Liver (tissue), 9 donors: ENCODE data around the gene SAC3D1. TPM values are rescaled to one million over a fixed set of nuclear protein-coding genes. Genes with fewer than 3 reads are reported as not detected.

ENCODE experiments used
- DNase-seq: peaks from one replicate; pipeline ENCODE4 v3.0.0-alpha.2; 2017; ENCODE audit warnings: low spot score
- H3K27ac ChIP-seq, 2 donors: one replicate each; pipeline ENCODE4 v1.7.0; 2013; ENCODE audit warnings: inconsistent platforms in 2 of 2, low read length in 2 of 2, control low read depth in 1 of 2, low read depth in 1 of 2, mild to moderate bottlenecking in 1 of 2
- H3K27me3 ChIP-seq, 4 donors: one replicate each; pipeline versions ENCODE4 v1.6.1 to v1.7.0; 2013; ENCODE audit warnings: low read length in 3 of 4, inconsistent platforms in 1 of 4, mild to moderate bottlenecking in 1 of 4, moderate library complexity in 1 of 4; ENCODE audit not compliant: control insufficient read depth in 4 of 4, insufficient read depth in 4 of 4
- H3K36me3 ChIP-seq, 4 donors: one replicate each; pipeline versions ENCODE4 v1.6.1 to v1.7.0; 2013; ENCODE audit warnings: low read length in 3 of 4, mild to moderate bottlenecking in 3 of 4, low read depth in 1 of 4, moderate library complexity in 1 of 4; ENCODE audit not compliant: control insufficient read depth in 4 of 4, insufficient read depth in 3 of 4
- H3K4me1 ChIP-seq, 4 donors: one replicate each; pipeline versions ENCODE4 v1.6.1 to v1.7.0; 2013; ENCODE audit warnings: low read length in 3 of 4, mild to moderate bottlenecking in 3 of 4, moderate library complexity in 1 of 4; ENCODE audit not compliant: control insufficient read depth in 4 of 4, insufficient read depth in 4 of 4
- H3K4me3 ChIP-seq, 3 donors: one replicate each; pipeline versions ENCODE4 v1.6.1 to v1.7.0; 2013; ENCODE audit warnings: low read length in 3 of 3, control low read depth in 1 of 3, low read depth in 1 of 3, mild to moderate bottlenecking in 1 of 3
- H3K9ac ChIP-seq, 2 donors: one replicate each; pipeline ENCODE4 v1.7.0; 2013; ENCODE audit warnings: low read length in 2 of 2, mild to moderate bottlenecking in 2 of 2, moderate library complexity in 2 of 2, control low read depth in 1 of 2, low read depth in 1 of 2
- H3K9me3 ChIP-seq, 4 donors: one replicate each; pipeline versions ENCODE4 v1.6.1 to v1.7.0; 2013; ENCODE audit warnings: low read length in 3 of 4; ENCODE audit not compliant: control insufficient read depth in 4 of 4
- ATF3 ChIP-seq: IDR thresholded peaks from 2 replicates; pipeline ENCODE4 v1.6.1; 2016; ENCODE audit warnings: antibody characterized with exemption
- EGR1 ChIP-seq, 2 donors: IDR thresholded peaks; 2 replicates each; pipeline ENCODE4 v1.6.1; 2016 to 2018; ENCODE audit warnings: antibody characterized with exemption in 2 of 2, low read depth in 2 of 2
- FOXA2 ChIP-seq: IDR thresholded peaks from 2 replicates; pipeline ENCODE4 v1.6.1; 2016; ENCODE audit warnings: antibody characterized with exemption
- HNF4A ChIP-seq, 2 donors: conservative IDR thresholded peaks; 2 replicates each; pipeline ENCODE4 v1.6.1; 2016; ENCODE audit warnings: antibody characterized with exemption in 2 of 2, mild to moderate bottlenecking in 2 of 2
- HNF4G ChIP-seq: IDR thresholded peaks from 2 replicates; pipeline ENCODE4 v1.6.1; 2016; ENCODE audit warnings: antibody characterized with exemption
- JUND ChIP-seq, 2 donors: IDR thresholded peaks; 2 replicates each; pipeline ENCODE4 v1.6.1; 2016; ENCODE audit warnings: antibody characterized with exemption in 2 of 2
- MAX ChIP-seq: IDR thresholded peaks from 2 replicates; pipeline ENCODE4 v1.6.1; 2016; ENCODE audit warnings: antibody characterized with exemption
- NR2F2 ChIP-seq: IDR thresholded peaks from 2 replicates; pipeline ENCODE4 v1.6.1; 2016; ENCODE audit warnings: antibody characterized with exemption
- REST ChIP-seq: IDR thresholded peaks from 2 replicates; pipeline ENCODE4 v1.6.1; 2016; ENCODE audit warnings: antibody characterized with exemption, mild to moderate bottlenecking
- RXRA ChIP-seq, 2 donors: IDR thresholded peaks; 2 replicates each; pipeline ENCODE4 v1.6.1; 2017 to 2018; ENCODE audit warnings: antibody characterized with exemption in 2 of 2, mild to moderate bottlenecking in 1 of 2
- SP1 ChIP-seq: IDR thresholded peaks from 2 replicates; pipeline ENCODE4 v1.6.1; 2018; ENCODE audit warnings: antibody characterized with exemption, mild to moderate bottlenecking
- TAF1 ChIP-seq: conservative IDR thresholded peaks from 2 replicates; pipeline ENCODE4 v1.6.1; 2016; ENCODE audit warnings: antibody characterized with exemption, mild to moderate bottlenecking
- YY1 ChIP-seq: IDR thresholded peaks from 2 replicates; pipeline ENCODE4 v1.6.1; 2016; ENCODE audit warnings: antibody characterized with exemption, mild to moderate bottlenecking
- ZBTB33 ChIP-seq: IDR thresholded peaks from 2 replicates; pipeline ENCODE4 v1.6.1; 2016; ENCODE audit warnings: antibody characterized with exemption
- WGBS: extraction: QIAGEN DNeasy Blood & Tissue Kit; methylation state at CpG from one replicate; pipeline ENCODE4 v1.1.7; 2013; 5-methylcytosine and 5-hydroxymethylcytosine counted together
- polyA plus RNA-seq, 2 donors: library from polyadenylated mRNA; stranded (reverse) in 1 of 2; unstranded in 1 of 2; fragments of 200-250 nt in 1 of 2; fragments of >200 nt in 1 of 2; fragmentation: Nextera tagmentation in 1 of 2; extraction: Ambion mirVana in 1 of 2; gene quantifications; one replicate each; pipeline versions ENCODE4 v1.2.1 to v1.2.3, GENCODE V29; 2013 to 2015
- total RNA-seq, 2 donors: library from RNA; depleted of rRNA; stranded (reverse); fragments of >200 nt; gene quantifications; one replicate each; pipeline ENCODE4 v1.2.3, GENCODE V29; 2014
- TF ChIP-seq, protein P1 (sequence below): fragments of 150-350 bp; IDR thresholded peaks from 2 replicates; pipeline ENCODE4 v1.5.1; 2017; ENCODE audit warnings: improper control_type of control experiment, low read depth, low read length; ENCODE audit not compliant: missing input control
- donor health status: healthy.
- donor health status: healthy.
- donor health status: healthy.
- donor health status: healthy.
- donor health status: healthy.

The SAC3D1 gene
- total and polyA plus RNA-seq, 4 donors: 3.8 to 7.9 (median 6.8) TPM

GRCh38 chr11:65086809-65087208 is 45.8 kb downstream of the SAC3D1 start:
- no peaks in the 10 kb centered on the region for H3K9me3 ChIP-seq
- 95% methylated on average over 9 of the region's 9 CpGs for WGBS
- no peak overlapping the region for H3K9ac ChIP-seq
- TF ChIP-seq EGR1 (IDR thresholded peaks at IDR 0.05; ENCODE audit: low read depth in 2 of 2) (no peak), SP1 (no peak), FOXA2 (no peak)
- H3K4me3 ChIP-seq: no peak overlapping the region
- H3K27ac ChIP-seq: no peak overlapping the region
- no peak for DNase-seq
- peaks cover 10 to 23% (median 18%) of the 10 kb centered on the region in 4 donors for H3K4me1 ChIP-seq
- H3K36me3 ChIP-seq: peaks cover 5 to 39% (median 13%) of the 10 kb centered on the region in 4 donors
- no peaks in the 10 kb centered on the region for H3K27me3 ChIP-seq

- H3K36me3 ChIP-seq: peaks cover 5 to 39% (median 13%) of the 10 kb centered on the region in 4 donors
Measured at GRCh38 chr11:65087216-65087615, 46.2 kb downstream of the SAC3D1 start.

More at GRCh38 chr11:65087216-65087615, 46.2 kb downstream of the SAC3D1 start:
- Histone ChIP-seq H3K4me1 (peaks cover 10 to 23% (median 18%) of the 10 kb centered on the region in 4 donors), H3K27me3 (no peaks in the 10 kb centered on the region), H3K4me3 (no peak overlapping the region), H3K9ac (no peak overlapping the region), H3K9me3 (no peaks in the 10 kb centered on the region), H3K27ac (no peak overlapping the region)
- 91% methylated on average over 11 of the region's 11 CpGs for WGBS
- TF ChIP-seq YY1 (no peak), RXRA (IDR thresholded peaks at IDR 0.05) (no peak), TAF1 (no peak), HNF4A (conservative IDR thresholded peaks at IDR 0.05) (no peak), ZBTB33 (no peak), NR2F2 (no peak), MAX (no peak), REST (no peak), SP1 (no peak), HNF4G (no peak), JUND (IDR thresholded peaks at IDR 0.05) (no peak), ATF3 (no peak)
- TF ChIP-seq, protein P1, sequence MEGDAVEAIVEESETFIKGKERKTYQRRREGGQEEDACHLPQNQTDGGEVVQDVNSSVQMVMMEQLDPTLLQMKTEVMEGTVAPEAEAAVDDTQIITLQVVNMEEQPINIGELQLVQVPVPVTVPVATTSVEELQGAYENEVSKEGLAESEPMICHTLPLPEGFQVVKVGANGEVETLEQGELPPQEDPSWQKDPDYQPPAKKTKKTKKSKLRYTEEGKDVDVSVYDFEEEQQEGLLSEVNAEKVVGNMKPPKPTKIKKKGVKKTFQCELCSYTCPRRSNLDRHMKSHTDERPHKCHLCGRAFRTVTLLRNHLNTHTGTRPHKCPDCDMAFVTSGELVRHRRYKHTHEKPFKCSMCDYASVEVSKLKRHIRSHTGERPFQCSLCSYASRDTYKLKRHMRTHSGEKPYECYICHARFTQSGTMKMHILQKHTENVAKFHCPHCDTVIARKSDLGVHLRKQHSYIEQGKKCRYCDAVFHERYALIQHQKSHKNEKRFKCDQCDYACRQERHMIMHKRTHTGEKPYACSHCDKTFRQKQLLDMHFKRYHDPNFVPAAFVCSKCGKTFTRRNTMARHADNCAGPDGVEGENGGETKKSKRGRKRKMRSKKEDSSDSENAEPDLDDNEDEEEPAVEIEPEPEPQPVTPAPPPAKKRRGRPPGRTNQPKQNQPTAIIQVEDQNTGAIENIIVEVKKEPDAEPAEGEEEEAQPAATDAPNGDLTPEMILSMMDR: no peak
- DNase-seq: no peak
